GM12878 (cell line): ENCODE results near the gene TPRA1. TPM values are rescaled to one million over a fixed set of nuclear protein-coding genes. Genes with fewer than 3 reads are reported as not detected.

Source experiments
- ATAC-seq: fragments of 200-7000 bp; cut with Tn5 transposase; 3 replicates; pipeline ENCODE4 v1.9.1; 2020; ENCODE audit warnings: mild to moderate bottlenecking, moderate library complexity
- BruUV-seq: library from RNA; stranded (reverse); fragments of 400-500 nt; replicated peaks from 2 replicates; lab custom pipeline; 2021; lab: Mats Ljungman, UMichigan
- CTCF ChIA-PET: fragments of 300-600 bp; sonication (Branson Sonifier 250); formaldehyde crosslinking; extraction: SDS; loops from one replicate; lab custom pipeline; 2021; ENCODE audit warnings: inconsistent platforms; lab: Yijun Ruan, JAX
- POLR2A ChIA-PET: fragments of 350-600 bp; formaldehyde crosslinking; extraction: SDS; loops from one replicate; lab custom pipeline; 2021; ENCODE audit warnings: inconsistent platforms; lab: Charles Lee
- RAD21 ChIA-PET: fragments of 300-600 bp; sonication (Branson Sonifier 250); formaldehyde crosslinking; loops from one replicate; lab custom pipeline; 2023; ENCODE audit warnings: antibody characterized with exemption; ENCODE audit not compliant: unreplicated experiment; lab: Charles Lee
- SMC1A ChIA-PET: fragments of 300-600 bp; sonication (Branson Sonifier 250); formaldehyde crosslinking; loops from one replicate; lab custom pipeline; 2023; ENCODE audit not compliant: unreplicated experiment, uncharacterized antibody; lab: Charles Lee
- DNase-seq: peaks from one replicate; pipeline ENCODE4 v3.0.0-alpha.2; 2011; ENCODE audit warnings: low read depth, low spot score
- FAIRE-seq: peaks from 3 replicates; lab custom pipeline; 2011; peaks lifted over from hg19 to GRCh38; lab: Jason Lieb, UNC
- H2AFZ ChIP-seq: 2 replicates; pipeline ENCODE4 v1.6.0; 2011; ENCODE audit warnings: low read depth, low read length, control low read depth; ENCODE audit not compliant: control insufficient read depth
- H3K27ac ChIP-seq: 2 replicates; pipeline ENCODE4 v1.5.1; 2011; ENCODE audit warnings: control low read depth; ENCODE audit not compliant: control insufficient read depth, insufficient read depth
- H3K27me3 ChIP-seq, 2 experiments: replicated peaks in 1 of 2; 2 replicates each; pipeline versions ENCODE4 v1.6.0 to v1.6.1; 2011; ENCODE audit warnings: low read length in 1 of 2; ENCODE audit not compliant: control insufficient read depth in 2 of 2, insufficient read depth in 2 of 2
- H3K36me3 ChIP-seq, 2 experiments: 2 replicates each; pipeline ENCODE4 v1.5.1; 2011; ENCODE audit warnings: low read length in 1 of 2; ENCODE audit not compliant: control insufficient read depth in 2 of 2, insufficient read depth in 2 of 2
- H3K4me1 ChIP-seq: 2 replicates; pipeline ENCODE4 v1.6.1; 2011; ENCODE audit warnings: mild to moderate bottlenecking, low read length, moderate library complexity, mixed read lengths; ENCODE audit not compliant: control insufficient read depth, insufficient read depth
- H3K4me2 ChIP-seq: 2 replicates; pipeline ENCODE4 v1.6.0; 2011; ENCODE audit warnings: control low read depth; ENCODE audit not compliant: control insufficient read depth, insufficient read depth
- H3K4me3 ChIP-seq: fragments of 200-600 bp; sonication (generic); 2 replicates; pipeline ENCODE4 v1.5.1; 2016
- H3K79me2 ChIP-seq: 2 replicates; pipeline ENCODE4 v1.6.0; 2011; ENCODE audit warnings: low read length; ENCODE audit not compliant: control insufficient read depth, insufficient read depth
- H3K9ac ChIP-seq: 2 replicates; pipeline ENCODE4 v1.8.0; 2011; ENCODE audit warnings: low read length, control low read depth, mixed read lengths; ENCODE audit not compliant: control insufficient read depth, insufficient read depth
- H3K9me3 ChIP-seq: replicated peaks from 3 replicates; pipeline ENCODE4 v1.5.1; 2011; ENCODE audit warnings: mild to moderate bottlenecking, low read length; ENCODE audit not compliant: control insufficient read depth, insufficient read depth
- H4K20me1 ChIP-seq: 2 replicates; pipeline ENCODE4 v1.6.0; 2011; ENCODE audit not compliant: control insufficient read depth, insufficient read depth
- POLR2AphosphoS2 ChIP-seq: IDR thresholded peaks from 2 replicates; pipeline ENCODE4 v1.6.1; 2011; ENCODE audit warnings: low read depth, mild to moderate bottlenecking, low read length, improper control_type of control experiment, moderate library complexity
- SPI1 ChIP-seq: IDR thresholded peaks from 2 replicates; pipeline ENCODE4 v1.6.1; 2011; ENCODE audit warnings: low read depth, mild to moderate bottlenecking, low read length, moderate library complexity, borderline replicate concordance; ENCODE audit not compliant: insufficient read depth
- WGBS: methylation state at CpG from one replicate; pipeline ENCODE4 v1.1.6; 2016; ENCODE audit warnings: low lambda C conversion rate; ENCODE audit not compliant: insufficient replicate concordance, insufficient coverage; ENCODE audit errors: missing lambda C conversion rate; 5-methylcytosine and 5-hydroxymethylcytosine counted together
- in situ Hi-C: fragments of 300-500 bp; cut with MboI; formaldehyde crosslinking; loops from 9 replicates; pipeline ENCODE4 v1.14.3; 2018; ENCODE audit warnings: mixed read lengths
- intact Hi-C: fragments of 100-400 bp; cut with micrococcal nuclease; formaldehyde crosslinking; loops from one replicate; pipeline ENCODE4 v1.14.2; 2022; ENCODE audit not compliant: unreplicated experiment
- polyA plus RNA-seq, 11 experiments: library from polyadenylated mRNA; depleted of rRNA in 4 of 11; unstranded in 6 of 11; stranded (reverse) in 5 of 11; fragments of >200 nt; fragmentation: Nextera tagmentation in 4 of 11; fragmentation: Illumina TruSeq in 1 of 11; extraction: Ambion mirVana in 4 of 11; extraction: Trizol in 1 of 11; gene quantifications; 1 replicate in 1 of 11; 2 replicates in 10 of 11; pipeline versions ENCODE4 v1.2.1 to v1.2.3, GENCODE V29; 2011 to 2016; ENCODE audit warnings: inconsistent platforms in 2 of 11, missing spikeins in 2 of 11, low read depth in 1 of 11
- total RNA-seq, 4 experiments: library from RNA; depleted of rRNA in 3 of 4; stranded (reverse); fragments of >200 nt in 3 of 4; fragmentation: Illumina TruSeq in 1 of 4; extraction: Trizol in 1 of 4; gene quantifications; 2 replicates each; pipeline versions ENCODE4 v1.2.1 to v1.2.3, GENCODE V29; 2013 to 2021
- TF ChIP-seq, protein P1 (sequence below): fragments of 450-650 bp; IDR thresholded peaks from 2 replicates; pipeline ENCODE4 v1.6.1; 2017; ENCODE audit warnings: mild to moderate bottlenecking, moderate library complexity

Gene TPRA1
- total and polyA plus RNA-seq, 10 of the 15 experiments (the other 5 are each of a cell fraction or from before 2014, with no cell fraction given): 1.8 to 39.6 (median 26.6) TPM

GRCh38 chr3:127543441-127543840, 47.1 kb downstream of the TPRA1 start:
- H2AFZ ChIP-seq: no peak overlapping the region
- no peaks in the 10 kb centered on the region for H3K36me3 ChIP-seq
- TF ChIP-seq, protein P1, sequence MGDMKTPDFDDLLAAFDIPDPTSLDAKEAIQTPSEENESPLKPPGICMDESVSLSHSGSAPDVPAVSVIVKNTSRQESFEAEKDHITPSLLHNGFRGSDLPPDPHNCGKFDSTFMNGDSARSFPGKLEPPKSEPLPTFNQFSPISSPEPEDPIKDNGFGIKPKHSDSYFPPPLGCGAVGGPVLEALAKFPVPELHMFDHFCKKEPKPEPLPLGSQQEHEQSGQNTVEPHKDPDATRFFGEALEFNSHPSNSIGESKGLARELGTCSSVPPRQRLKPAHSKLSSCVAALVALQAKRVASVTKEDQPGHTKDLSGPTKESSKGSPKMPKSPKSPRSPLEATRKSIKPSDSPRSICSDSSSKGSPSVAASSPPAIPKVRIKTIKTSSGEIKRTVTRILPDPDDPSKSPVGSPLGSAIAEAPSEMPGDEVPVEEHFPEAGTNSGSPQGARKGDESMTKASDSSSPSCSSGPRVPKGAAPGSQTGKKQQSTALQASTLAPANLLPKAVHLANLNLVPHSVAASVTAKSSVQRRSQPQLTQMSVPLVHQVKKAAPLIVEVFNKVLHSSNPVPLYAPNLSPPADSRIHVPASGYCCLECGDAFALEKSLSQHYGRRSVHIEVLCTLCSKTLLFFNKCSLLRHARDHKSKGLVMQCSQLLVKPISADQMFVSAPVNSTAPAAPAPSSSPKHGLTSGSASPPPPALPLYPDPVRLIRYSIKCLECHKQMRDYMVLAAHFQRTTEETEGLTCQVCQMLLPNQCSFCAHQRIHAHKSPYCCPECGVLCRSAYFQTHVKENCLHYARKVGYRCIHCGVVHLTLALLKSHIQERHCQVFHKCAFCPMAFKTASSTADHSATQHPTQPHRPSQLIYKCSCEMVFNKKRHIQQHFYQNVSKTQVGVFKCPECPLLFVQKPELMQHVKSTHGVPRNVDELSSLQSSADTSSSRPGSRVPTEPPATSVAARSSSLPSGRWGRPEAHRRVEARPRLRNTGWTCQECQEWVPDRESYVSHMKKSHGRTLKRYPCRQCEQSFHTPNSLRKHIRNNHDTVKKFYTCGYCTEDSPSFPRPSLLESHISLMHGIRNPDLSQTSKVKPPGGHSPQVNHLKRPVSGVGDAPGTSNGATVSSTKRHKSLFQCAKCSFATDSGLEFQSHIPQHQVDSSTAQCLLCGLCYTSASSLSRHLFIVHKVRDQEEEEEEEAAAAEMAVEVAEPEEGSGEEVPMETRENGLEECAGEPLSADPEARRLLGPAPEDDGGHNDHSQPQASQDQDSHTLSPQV: no peak
- no peak for TF ChIP-seq POLR2AphosphoS2
- no peak for TF ChIP-seq SPI1
- TF ChIP-seq, all 136 proteins: peak for 0
- peaks cover 0 to 1% of the 10 kb centered on the region in 2 experiments; a peak in 3 of 4 replicates for H3K27me3 ChIP-seq
- ATAC-seq (no peak), FAIRE-seq (no peak), DNase-seq (no peak)
- no peak overlapping the region for H3K4me3 ChIP-seq
- intact Hi-C loops (loop anchor here (10.0 kb wide), 4 partner anchors 89 to 1409 kb away; partner anchors contain the start of gene PLXNA1), in situ Hi-C loops (loop anchor here (10.0 kb wide), 1 partner anchor 789 kb away; no protein-coding TSS in a partner anchor)
- ChIA-PET SMC1A (no interaction called here), POLR2A (no interaction called here), RAD21 (interaction anchor here (1.5 kb wide), 1 partner anchor 864 kb away, joined by 4 read pairs; no protein-coding TSS in a partner anchor), CTCF (interaction anchor here (0.9 to 2.8 kb wide), 9 partner anchors 10 to 1021 kb away, joined by 3 to 15 read pairs (median 6); no protein-coding TSS in a partner anchor)
- no peaks in the 10 kb centered on the region for H4K20me1 ChIP-seq
- H3K9ac ChIP-seq: no peak overlapping the region
- no peaks in the 10 kb centered on the region for H3K4me1 ChIP-seq
- no peaks in the 10 kb centered on the region for H3K9me3 ChIP-seq
- no peaks in the 10 kb centered on the region for H3K79me2 ChIP-seq
- no TSS peak for BruUV-seq
- no peak overlapping the region for H3K27ac ChIP-seq
- no peak overlapping the region for H3K4me2 ChIP-seq
- WGBS: 39% methylated on average over 11 of the region's 12 CpGs
